Neural crest cell (in vitro differentiated cells): Measurements from ENCODE around the gene ATG4A. TPM values are rescaled to one million over a fixed set of nuclear protein-coding genes. Genes with fewer than 3 reads are reported as not detected.

Experiments
- DNase-seq: peaks from one replicate; pipeline ENCODE4 v3.0.0; 2021; ENCODE audit warnings: low read depth, mixed read lengths, low spot score
- H3K27ac Mint-ChIP-seq: one replicate; pipeline ENCODE4 v1.8.0; 2021; ENCODE audit warnings: mild to moderate bottlenecking, mixed read lengths; ENCODE audit not compliant: unreplicated experiment
- H3K27me3 Mint-ChIP-seq: 2 replicates; pipeline ENCODE4 v1.8.0; 2021; ENCODE audit warnings: low read depth, mild to moderate bottlenecking, mixed read lengths
- H3K36me3 Mint-ChIP-seq: 2 replicates; pipeline ENCODE4 v1.8.0; 2021; ENCODE audit warnings: low read depth, mild to moderate bottlenecking, mixed read lengths
- H3K4me1 Mint-ChIP-seq: 2 replicates; pipeline ENCODE4 v1.8.0; 2021; ENCODE audit warnings: mixed read lengths
- H3K4me3 Mint-ChIP-seq: one replicate; pipeline ENCODE4 v1.8.0; 2021; ENCODE audit warnings: mild to moderate bottlenecking, mixed read lengths
- H3K9me3 Mint-ChIP-seq: 2 replicates; pipeline ENCODE4 v1.8.0; 2021; ENCODE audit warnings: mixed read lengths
- total RNA-seq: library from RNA; stranded (reverse); gene quantifications from 2 replicates; pipeline ENCODE4 v1.2.1, GENCODE V29; 2021
- TF ChIP-seq, protein P1 (sequence below): fragments of 200-600 bp; sonication (generic); conservative IDR thresholded peaks from 2 replicates; pipeline ENCODE4 v1.5.0; 2021; ENCODE audit warnings: antibody characterized with exemption, mild to moderate bottlenecking

Gene ATG4A
- total RNA-seq, 1 donor from 2014 or later: 7.5 TPM

DNA sequence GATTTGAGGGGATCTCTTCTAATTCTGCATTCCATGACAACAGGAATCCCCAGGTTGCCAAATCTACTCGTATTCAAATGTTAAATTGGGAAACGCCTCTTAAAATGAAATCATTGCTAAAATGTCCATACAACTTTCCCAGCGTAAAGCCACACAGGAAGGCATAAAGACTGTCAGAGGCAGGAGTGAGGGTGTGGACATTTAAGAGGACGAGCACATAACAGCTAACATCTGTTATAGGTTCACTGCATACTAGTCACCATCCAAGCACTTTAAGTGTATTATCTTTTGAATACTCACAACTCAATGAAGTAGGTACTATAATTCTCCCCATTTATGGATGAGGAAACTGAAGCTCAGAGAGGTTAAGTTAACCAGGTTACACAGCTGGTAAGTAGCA, 35.6 kb downstream of the ATG4A start:
- no peak for DNase-seq
- peaks cover 2% of the 10 kb centered on the region for H3K9me3 Mint-ChIP-seq
- no peak overlapping the region for H3K27ac Mint-ChIP-seq
- TF ChIP-seq, protein P1, sequence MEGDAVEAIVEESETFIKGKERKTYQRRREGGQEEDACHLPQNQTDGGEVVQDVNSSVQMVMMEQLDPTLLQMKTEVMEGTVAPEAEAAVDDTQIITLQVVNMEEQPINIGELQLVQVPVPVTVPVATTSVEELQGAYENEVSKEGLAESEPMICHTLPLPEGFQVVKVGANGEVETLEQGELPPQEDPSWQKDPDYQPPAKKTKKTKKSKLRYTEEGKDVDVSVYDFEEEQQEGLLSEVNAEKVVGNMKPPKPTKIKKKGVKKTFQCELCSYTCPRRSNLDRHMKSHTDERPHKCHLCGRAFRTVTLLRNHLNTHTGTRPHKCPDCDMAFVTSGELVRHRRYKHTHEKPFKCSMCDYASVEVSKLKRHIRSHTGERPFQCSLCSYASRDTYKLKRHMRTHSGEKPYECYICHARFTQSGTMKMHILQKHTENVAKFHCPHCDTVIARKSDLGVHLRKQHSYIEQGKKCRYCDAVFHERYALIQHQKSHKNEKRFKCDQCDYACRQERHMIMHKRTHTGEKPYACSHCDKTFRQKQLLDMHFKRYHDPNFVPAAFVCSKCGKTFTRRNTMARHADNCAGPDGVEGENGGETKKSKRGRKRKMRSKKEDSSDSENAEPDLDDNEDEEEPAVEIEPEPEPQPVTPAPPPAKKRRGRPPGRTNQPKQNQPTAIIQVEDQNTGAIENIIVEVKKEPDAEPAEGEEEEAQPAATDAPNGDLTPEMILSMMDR: no peak
- H3K36me3 Mint-ChIP-seq: peaks cover 11% of the 10 kb centered on the region
- no peaks in the 10 kb centered on the region for H3K27me3 Mint-ChIP-seq
- peaks cover 7% of the 10 kb centered on the region for H3K4me1 Mint-ChIP-seq
- no peak overlapping the region for H3K4me3 Mint-ChIP-seq

DNA sequence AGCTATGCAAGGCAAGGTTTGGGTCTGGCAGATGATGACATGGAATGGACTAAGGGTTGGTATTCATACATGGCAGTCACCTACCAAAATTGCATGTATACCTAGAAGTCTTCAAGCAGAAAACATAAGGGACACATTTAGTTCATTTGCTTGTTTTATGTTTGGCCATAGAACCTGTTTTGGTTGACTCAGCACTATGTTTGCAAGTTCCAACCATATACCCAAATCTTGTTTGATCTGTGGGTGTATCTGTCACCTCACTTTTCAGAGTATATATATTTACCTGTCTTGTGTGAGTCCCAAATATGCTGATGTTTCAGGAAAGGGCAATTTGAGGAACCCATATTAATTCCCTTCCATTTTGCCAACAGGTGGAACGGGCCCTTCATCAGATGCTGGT, 39.3 kb downstream of the ATG4A start:
- DNase-seq: no peak
- H3K4me1 Mint-ChIP-seq: no peaks in the 10 kb centered on the region
- TF ChIP-seq, protein P1: no peak
- H3K4me3 Mint-ChIP-seq: no peak overlapping the region
- peaks cover 12% of the 10 kb centered on the region for H3K36me3 Mint-ChIP-seq
- no peaks in the 10 kb centered on the region for H3K27me3 Mint-ChIP-seq
- peaks cover 2% of the 10 kb centered on the region for H3K9me3 Mint-ChIP-seq
- H3K27ac Mint-ChIP-seq: no peak overlapping the region

- no peak for DNase-seq
- TF ChIP-seq, protein P1: no peak
- Mint-ChIP-seq H3K9me3 (peaks cover 2% of the 10 kb centered on the region), H3K4me3 (no peak overlapping the region), H3K27ac (no peak overlapping the region), H3K4me1 (no peaks in the 10 kb centered on the region), H3K36me3 (peaks cover 12% of the 10 kb centered on the region), H3K27me3 (no peaks in the 10 kb centered on the region)
Observed at GRCh38 chrX:108131471-108131870, 39.9 kb downstream of the ATG4A start.

DNA sequence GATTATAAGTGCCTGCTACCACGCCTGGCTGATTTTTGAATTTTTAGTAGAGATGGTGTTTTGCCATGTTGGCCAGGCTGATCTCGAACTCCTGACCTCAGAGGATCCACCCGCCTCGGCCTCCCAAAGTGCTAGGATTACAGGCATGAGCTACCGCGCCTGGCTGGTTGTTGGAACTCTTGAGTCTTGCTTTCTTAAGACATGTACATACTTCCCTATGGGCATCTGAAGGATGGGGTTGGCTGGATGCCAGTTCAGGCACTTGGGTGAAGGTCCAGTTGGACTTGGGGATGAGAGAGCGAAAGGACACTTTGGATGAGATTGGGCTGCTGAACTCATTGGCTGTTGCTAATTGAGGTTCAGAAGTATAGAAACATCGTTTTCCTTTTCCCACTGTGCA, 40.5 kb downstream of the ATG4A start:
- Mint-ChIP-seq H3K9me3 (peaks cover 2% of the 10 kb centered on the region), H3K27me3 (no peaks in the 10 kb centered on the region), H3K4me1 (no peaks in the 10 kb centered on the region), H3K4me3 (no peak overlapping the region), H3K36me3 (peaks cover 12% of the 10 kb centered on the region), H3K27ac (no peak overlapping the region)
- no peak for DNase-seq
- TF ChIP-seq, protein P1: no peak

GRCh38 chrX:108132876-108133275, 41.3 kb downstream of the ATG4A start:
- no peak overlapping the region for H3K27ac Mint-ChIP-seq
- no peaks in the 10 kb centered on the region for H3K4me1 Mint-ChIP-seq
- TF ChIP-seq, protein P1: no peak
- no peak overlapping the region for H3K4me3 Mint-ChIP-seq
- peaks cover 12% of the 10 kb centered on the region for H3K36me3 Mint-ChIP-seq
- no peak for DNase-seq
- H3K27me3 Mint-ChIP-seq: no peaks in the 10 kb centered on the region
- H3K9me3 Mint-ChIP-seq: peaks cover 2% of the 10 kb centered on the region

GRCh38 chrX:108134724-108135123, 43.1 kb downstream of the ATG4A start:
- TF ChIP-seq, protein P1: no peak
- Mint-ChIP-seq H3K9me3 (no peaks in the 10 kb centered on the region), H3K4me3 (no peak overlapping the region), H3K27ac (no peak overlapping the region), H3K4me1 (no peaks in the 10 kb centered on the region), H3K27me3 (no peaks in the 10 kb centered on the region), H3K36me3 (peaks cover 17% of the 10 kb centered on the region)
- no peak for DNase-seq
